PC-3 (cell line): Measurements from ENCODE around the gene ZBTB7C.

Source experiments
- EZH2 ChIP-seq: fragments of 300-600 bp; sonication (generic); IDR thresholded peaks from one replicate; pipeline ENCODE4 v1.6.1; 2017; ENCODE audit warnings: antibody characterized with exemption, mild to moderate bottlenecking, low read length; ENCODE audit not compliant: unreplicated experiment
- TF ChIP-seq, protein P1 (sequence below): fragments of 300-600 bp; sonication (generic); conservative IDR thresholded peaks from 2 replicates; pipeline ENCODE4 v1.5.1; 2017; ENCODE audit warnings: antibody characterized with exemption, low read depth, mild to moderate bottlenecking, low read length

DNA sequence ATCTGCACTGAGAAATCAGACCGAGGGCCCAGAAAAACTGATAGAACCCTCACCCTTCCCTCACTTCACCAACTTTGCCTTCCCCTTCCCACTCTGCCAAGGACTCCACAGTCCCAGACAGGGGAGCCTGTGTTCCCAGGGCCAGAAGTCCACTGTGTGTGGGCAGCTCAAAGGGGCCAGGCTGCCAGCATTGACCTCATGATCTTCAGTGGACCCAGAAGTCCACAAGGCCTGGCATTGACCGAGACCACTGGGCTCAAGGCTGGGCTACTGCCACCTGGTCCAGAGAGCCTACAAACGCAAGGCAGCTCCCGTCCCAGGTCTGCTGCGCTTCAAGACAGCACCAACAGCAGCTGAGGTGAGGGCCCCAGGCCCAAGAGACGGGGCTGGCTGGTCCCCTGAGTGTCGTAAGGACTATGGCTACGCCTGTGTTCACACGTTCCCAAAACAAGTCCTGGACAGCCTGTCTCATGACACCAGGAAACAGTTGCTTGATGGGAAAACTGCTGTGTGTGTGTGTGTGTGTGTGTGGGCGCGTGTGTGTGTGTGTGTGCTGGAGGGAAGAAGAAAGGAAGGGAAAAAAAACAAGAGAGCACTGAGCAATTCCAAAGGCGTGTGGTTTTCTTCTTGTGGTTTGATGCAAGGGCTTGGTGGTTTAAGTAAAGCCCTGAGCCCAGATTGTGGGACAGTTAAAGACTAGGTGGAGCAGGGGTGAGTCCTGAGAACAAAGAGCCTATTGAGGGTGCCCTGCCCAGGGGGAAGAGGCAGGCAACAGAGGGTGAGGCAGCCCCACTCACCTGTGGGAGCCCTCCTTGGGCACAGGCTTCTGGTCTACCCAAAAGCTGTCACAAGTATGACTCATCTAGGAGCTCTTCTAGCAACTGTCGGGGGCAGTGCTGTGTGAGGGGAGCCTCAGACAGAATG, 46.6 kb upstream of the ZBTB7C start:
- TF ChIP-seq, protein P1, sequence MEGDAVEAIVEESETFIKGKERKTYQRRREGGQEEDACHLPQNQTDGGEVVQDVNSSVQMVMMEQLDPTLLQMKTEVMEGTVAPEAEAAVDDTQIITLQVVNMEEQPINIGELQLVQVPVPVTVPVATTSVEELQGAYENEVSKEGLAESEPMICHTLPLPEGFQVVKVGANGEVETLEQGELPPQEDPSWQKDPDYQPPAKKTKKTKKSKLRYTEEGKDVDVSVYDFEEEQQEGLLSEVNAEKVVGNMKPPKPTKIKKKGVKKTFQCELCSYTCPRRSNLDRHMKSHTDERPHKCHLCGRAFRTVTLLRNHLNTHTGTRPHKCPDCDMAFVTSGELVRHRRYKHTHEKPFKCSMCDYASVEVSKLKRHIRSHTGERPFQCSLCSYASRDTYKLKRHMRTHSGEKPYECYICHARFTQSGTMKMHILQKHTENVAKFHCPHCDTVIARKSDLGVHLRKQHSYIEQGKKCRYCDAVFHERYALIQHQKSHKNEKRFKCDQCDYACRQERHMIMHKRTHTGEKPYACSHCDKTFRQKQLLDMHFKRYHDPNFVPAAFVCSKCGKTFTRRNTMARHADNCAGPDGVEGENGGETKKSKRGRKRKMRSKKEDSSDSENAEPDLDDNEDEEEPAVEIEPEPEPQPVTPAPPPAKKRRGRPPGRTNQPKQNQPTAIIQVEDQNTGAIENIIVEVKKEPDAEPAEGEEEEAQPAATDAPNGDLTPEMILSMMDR: no peak
- no peak for TF ChIP-seq EZH2
